CD4-positive, alpha-beta T cell (primary cell): Measurements from ENCODE around the gene HABP4. TPM values are rescaled to one million over a fixed set of nuclear protein-coding genes. Genes with fewer than 3 reads are reported as not detected.

ENCODE experiments used
- ATAC-seq: fragments of 200-7000 bp; cut with Tn5 transposase; one replicate; pipeline ENCODE4 v1.10.0; 2022; ENCODE audit warnings: mild to moderate bottlenecking; ENCODE audit not compliant: poor library complexity
- CTCF ChIA-PET: fragments of 350-600 bp; sonication (Branson Sonifier 250); formaldehyde crosslinking; loops from one replicate; lab custom pipeline; 2021; ENCODE audit warnings: antibody characterized with exemption, inconsistent platforms; lab: Charles Lee
- POLR2A ChIA-PET: fragments of 350-600 bp; sonication (Branson Sonifier 250); formaldehyde crosslinking; loops from one replicate; lab custom pipeline; 2021; ENCODE audit warnings: antibody characterized with exemption, inconsistent platforms; lab: Charles Lee
- DNase-seq, 14 experiments: peaks; one replicate each; pipeline ENCODE4 v3.0.0-alpha.2; 2013 to 2020; ENCODE audit warnings: mixed read lengths in 2 of 14
- H3K27ac ChIP-seq, 2 donors: one replicate each; pipeline versions ENCODE4 v1.5.1 to v1.7.0; 2013; ENCODE audit warnings: low read length in 2 of 2, low read depth in 1 of 2, mild to moderate bottlenecking in 1 of 2
- H3K27me3 ChIP-seq, 2 experiments: 1 replicate in 1 of 2; 2 replicates in 1 of 2; pipeline versions ENCODE4 v1.6.1 to v1.7.0; 2013; ENCODE audit warnings: low read length in 2 of 2, control low read depth in 1 of 2, mild to moderate bottlenecking in 1 of 2, moderate library complexity in 1 of 2; ENCODE audit not compliant: insufficient read depth in 2 of 2, control insufficient read depth in 1 of 2
- H3K36me3 ChIP-seq: one replicate; pipeline ENCODE4 v1.6.1; 2013; ENCODE audit warnings: low read length, control low read depth; ENCODE audit not compliant: insufficient read depth
- H3K4me1 ChIP-seq: one replicate; pipeline ENCODE4 v1.6.1; 2013; ENCODE audit warnings: low read length, control low read depth; ENCODE audit not compliant: insufficient read depth
- H3K4me3 ChIP-seq: one replicate; pipeline ENCODE4 v1.5.1; 2013; ENCODE audit warnings: mild to moderate bottlenecking, low read length, moderate library complexity
- H3K9me3 ChIP-seq, 2 experiments: 1 replicate in 1 of 2; 2 replicates in 1 of 2; pipeline versions ENCODE4 v1.6.1 to v1.7.0; 2013; ENCODE audit warnings: low read length in 2 of 2, mild to moderate bottlenecking in 2 of 2, control low read depth in 1 of 2, moderate library complexity in 1 of 2; ENCODE audit not compliant: control insufficient read depth in 1 of 2, insufficient read depth in 1 of 2
- H3K27ac Mint-ChIP-seq: one replicate; pipeline ENCODE4 v1.8.0; 2020; ENCODE audit warnings: mixed read lengths
- H3K27me3 Mint-ChIP-seq: one replicate; pipeline ENCODE4 v1.8.0; 2021; ENCODE audit warnings: mixed read lengths
- H3K36me3 Mint-ChIP-seq: one replicate; pipeline ENCODE4 v1.8.0; 2021; ENCODE audit warnings: low read depth, mixed read lengths
- H3K4me1 Mint-ChIP-seq: one replicate; pipeline ENCODE4 v1.8.0; 2021; ENCODE audit warnings: low read depth, mixed read lengths
- H3K4me3 Mint-ChIP-seq: one replicate; pipeline ENCODE4 v1.8.0; 2020; ENCODE audit warnings: mild to moderate bottlenecking, mixed read lengths
- H3K9me3 Mint-ChIP-seq: one replicate; pipeline ENCODE4 v1.8.0; 2020; ENCODE audit warnings: mixed read lengths
- CTCF ChIP-seq: fragments of 200-600 bp; IDR thresholded peaks from one replicate; pipeline ENCODE4 v1.8.0; 2022; ENCODE audit warnings: antibody characterized with exemption, mild to moderate bottlenecking
- intact Hi-C, 2 experiments: fragments of 100-400 bp; cut with DNase I in 1 of 2; cut with micrococcal nuclease in 1 of 2; formaldehyde crosslinking; loops; one replicate each; pipeline versions ENCODE4 v1.15.1 to v1.9.0; 2023 to 2025; cut with DNase I, micrococcal nuclease
- total RNA-seq, 174 experiments: library from RNA in 2 of 174; stranded (reverse) in 2 of 174; gene quantifications; one replicate each; pipeline ENCODE4 v1.2.3 and lab custom pipeline; 2021 to 2026

HABP4 gene
- total RNA-seq, 2 experiments from 2014 or later, result 29.7 to 31.7 TPM

DNA sequence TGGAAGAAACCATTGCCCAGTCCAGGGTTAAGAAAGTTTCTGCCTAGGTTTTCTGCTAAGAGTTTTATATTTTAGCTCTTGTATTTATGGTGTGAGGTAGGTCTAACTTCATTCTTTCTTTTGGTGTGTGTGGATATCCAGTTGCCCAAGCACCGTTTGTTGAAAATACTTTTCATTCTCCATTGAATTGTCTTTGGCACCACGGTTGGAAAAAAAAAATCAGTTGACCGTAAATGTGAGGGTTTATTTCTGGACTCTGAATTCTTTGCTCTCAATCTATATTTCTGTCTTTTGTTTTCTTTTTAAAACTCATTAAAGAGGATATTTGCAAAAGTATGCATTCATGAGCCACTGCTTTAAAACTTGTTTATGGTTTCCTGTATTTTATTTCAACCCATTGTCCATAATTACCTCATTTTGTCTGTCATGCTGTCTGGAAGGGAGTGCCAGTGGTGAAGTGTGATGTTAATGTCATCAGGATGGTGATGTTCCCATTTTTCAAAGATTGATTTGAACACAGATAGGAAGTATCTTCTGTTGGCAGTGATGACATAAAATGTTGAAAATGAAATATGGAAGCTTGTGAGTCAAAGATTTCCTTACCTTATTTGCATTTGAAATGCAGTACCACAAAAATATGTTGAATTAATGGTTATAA is 33.9 kb downstream of the HABP4 start:
- Mint-ChIP-seq H3K27ac (no peak overlapping the region), H3K4me3 (no peak overlapping the region), H3K4me1 (peaks cover 3% of the 10 kb centered on the region), H3K36me3 (peaks cover 76% of the 10 kb centered on the region), H3K9me3 (no peaks in the 10 kb centered on the region), H3K27me3 (no peaks in the 10 kb centered on the region)
- H3K27ac ChIP-seq, result no peak overlapping the region
- ChIA-PET POLR2A (no interaction called here), CTCF (no interaction called here)
- H3K4me1 ChIP-seq, result no peaks in the 10 kb centered on the region
- no peak for TF ChIP-seq CTCF
- intact Hi-C loops, result no loop called here
- DNase-seq (no peak), ATAC-seq (no peak)
- H3K27me3 ChIP-seq, result no peaks in the 10 kb centered on the region
- H3K4me3 ChIP-seq, result no peak overlapping the region
- no peaks in the 10 kb centered on the region for H3K9me3 ChIP-seq
- H3K36me3 ChIP-seq, result peaks cover 43% of the 10 kb centered on the region

GRCh38 chr9:96484521-96484931 is 34.6 kb downstream of the HABP4 start:
- DNase-seq (no peak), ATAC-seq (no peak)
- peaks cover 81% of the 10 kb centered on the region for H3K36me3 Mint-ChIP-seq
- intact Hi-C loops, result no loop called here
- Histone ChIP-seq H3K27me3 (no peaks in the 10 kb centered on the region), H3K27ac (no peak overlapping the region), H3K9me3 (no peaks in the 10 kb centered on the region), H3K36me3 (peaks cover 50% of the 10 kb centered on the region), H3K4me1 (no peaks in the 10 kb centered on the region), H3K4me3 (no peak overlapping the region)
- TF ChIP-seq CTCF, result no peak
- H3K27me3 Mint-ChIP-seq, result no peaks in the 10 kb centered on the region
- H3K27ac Mint-ChIP-seq, result no peak overlapping the region
- ChIA-PET CTCF (no interaction called here), POLR2A (no interaction called here)
- no peaks in the 10 kb centered on the region for H3K9me3 Mint-ChIP-seq
- no peaks in the 10 kb centered on the region for H3K4me1 Mint-ChIP-seq
- H3K4me3 Mint-ChIP-seq, result no peak overlapping the region

- Histone ChIP-seq H3K27me3 (no peaks in the 10 kb centered on the region), H3K36me3 (peaks cover 57% of the 10 kb centered on the region), H3K4me1 (no peaks in the 10 kb centered on the region), H3K4me3 (no peak overlapping the region), H3K9me3 (no peaks in the 10 kb centered on the region), H3K27ac (no peak overlapping the region)
- intact Hi-C loops, result no loop called here
- H3K36me3 Mint-ChIP-seq, result peaks cover 82% of the 10 kb centered on the region
- CTCF ChIA-PET, result no interaction called here
- no peaks in the 10 kb centered on the region for H3K9me3 Mint-ChIP-seq
- ATAC-seq (no peak), DNase-seq (no peak)
- POLR2A ChIA-PET, result no interaction called here
- no peaks in the 10 kb centered on the region for H3K27me3 Mint-ChIP-seq
- H3K27ac Mint-ChIP-seq, result no peak overlapping the region
- H3K4me1 Mint-ChIP-seq, result no peaks in the 10 kb centered on the region
- no peak overlapping the region for H3K4me3 Mint-ChIP-seq
- no peak for TF ChIP-seq CTCF
These were observed 35.3 kb downstream of the HABP4 start for GRCh38 chr9:96485280-96485679.
